HG03575 (cell line): ENCODE results near the gene CARD16.

Experiments used
- ATAC-seq: cut with Tn5 transposase; IDR thresholded peaks from one replicate; pipeline ENCODE4 v1.9.1; 2021; ENCODE audit not compliant: unreplicated experiment, insufficient number of reproducible peaks, low FRiP score; ENCODE audit errors: extremely low read depth

Gene CARD16

GRCh38 chr11:105004021-105004420 is 41.1 kb downstream of the CARD16 start:
- no peak for ATAC-seq

DNA sequence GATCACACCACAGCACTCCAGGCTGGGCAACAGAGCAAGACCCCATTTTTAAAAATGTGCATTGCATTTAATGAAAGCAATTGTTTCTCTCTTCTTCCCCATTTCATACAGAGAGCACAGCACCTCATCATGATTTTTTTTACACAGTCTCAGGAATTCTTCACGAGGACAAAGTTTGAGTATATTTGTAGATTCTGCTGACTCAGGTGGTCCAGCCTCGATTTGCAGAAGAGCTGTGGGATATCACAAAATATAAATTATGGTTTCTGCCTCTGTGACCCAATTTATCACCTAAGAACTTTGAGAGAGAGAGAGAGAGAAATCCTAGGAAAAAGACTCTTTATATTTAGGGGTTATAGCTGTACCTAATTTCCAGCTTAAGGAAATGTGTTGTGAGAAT is 42.0 kb downstream of the CARD16 start:
- ATAC-seq: no peak

DNA sequence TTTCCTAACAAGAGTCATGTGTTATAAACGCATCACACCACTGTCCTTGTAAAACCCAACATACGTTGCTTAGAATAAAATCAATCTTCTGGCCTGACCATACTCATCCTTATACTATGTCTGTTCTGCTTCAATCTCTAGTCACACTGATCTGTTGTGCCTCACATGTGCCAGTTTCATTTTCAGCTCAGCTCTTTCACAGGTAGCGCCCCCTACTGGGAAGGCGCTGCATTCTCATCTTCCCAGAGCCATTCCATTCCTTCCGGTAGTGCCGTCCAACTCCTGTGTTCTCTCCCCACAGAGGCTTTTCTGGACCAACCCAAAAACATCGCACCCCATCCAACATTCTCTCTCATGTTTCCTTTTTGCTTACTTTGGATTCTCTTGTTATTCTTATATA is 44.3 kb downstream of the CARD16 start:
- no peak for ATAC-seq

- no peak for ATAC-seq
These were observed 45.0 kb downstream of the CARD16 start for GRCh38 chr11:105000167-105000566.

- no peak for ATAC-seq
These were observed 45.4 kb downstream of the CARD16 start for GRCh38 chr11:104999721-105000120.

DNA sequence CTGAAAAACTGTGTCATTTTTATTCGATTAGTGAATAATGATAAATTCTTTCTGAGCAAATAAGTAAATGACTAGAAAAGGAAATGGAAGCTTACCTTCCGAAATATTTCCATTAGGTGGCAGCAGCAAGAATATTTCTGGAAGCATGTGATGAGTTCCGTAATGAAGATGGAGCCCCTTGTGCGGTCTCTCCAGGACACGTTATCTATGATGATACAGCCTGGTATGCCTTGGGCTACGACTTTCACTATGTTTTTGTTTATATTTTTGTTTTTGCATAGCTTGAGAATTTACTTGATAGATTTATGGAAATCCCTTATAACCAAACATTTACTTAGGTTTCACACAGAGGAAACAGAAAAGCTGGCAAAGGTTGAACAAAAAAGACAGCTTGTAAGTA is 47.8 kb downstream of the CARD16 start:
- ATAC-seq: no peak

DNA sequence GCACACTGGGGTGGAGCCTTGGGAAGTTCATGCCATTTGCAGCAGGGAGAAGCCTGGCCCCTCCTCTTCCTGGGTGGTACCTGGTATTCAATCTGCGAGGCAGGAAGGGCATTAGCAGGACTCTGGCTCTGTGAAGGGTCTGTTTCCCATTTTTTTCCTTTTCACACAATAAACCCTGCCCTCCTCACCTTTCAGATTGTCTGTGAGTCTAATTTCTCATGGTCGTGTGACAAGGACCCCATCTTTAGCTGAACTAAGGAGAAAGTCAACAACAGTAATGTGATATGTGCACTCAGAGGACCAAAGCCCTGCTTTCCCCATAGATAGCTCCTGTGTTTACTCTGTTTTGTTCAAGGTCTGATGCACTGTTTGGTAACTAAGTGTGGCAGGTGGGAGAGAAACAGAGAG is 50.1 kb downstream of the CARD16 start:
- no peak for ATAC-seq

DNA sequence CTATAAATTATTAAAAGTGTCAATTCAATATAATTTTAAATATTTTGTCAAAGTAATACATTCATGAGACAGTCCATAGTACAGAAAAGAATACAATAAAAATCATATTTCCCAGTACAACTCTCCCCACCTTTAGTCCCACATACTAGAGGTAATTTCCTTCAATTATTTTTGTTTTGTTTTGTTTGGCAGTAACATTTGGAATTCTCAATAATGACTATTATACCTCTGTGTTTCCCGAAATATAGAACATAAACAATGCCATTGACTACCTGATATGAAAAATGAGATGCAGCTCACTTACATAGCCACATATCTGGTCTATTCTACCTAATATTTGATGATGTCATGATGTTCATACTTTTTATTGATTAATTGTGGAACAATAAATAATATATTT is 52.4 kb downstream of the CARD16 start:
- ATAC-seq: no peak

- ATAC-seq: no peak
These were observed 53.1 kb downstream of the CARD16 start for GRCh38 chr11:104991994-104992393.
